Sigmoid colon (tissue), 7 donors: ENCODE measurements around the gene HES6. TPM values are rescaled to one million over a fixed set of nuclear protein-coding genes. Genes with fewer than 3 reads are reported as not detected.

ENCODE experiments used
- DNase-seq: peaks from one replicate; pipeline ENCODE4 v3.0.0-alpha.2; 2019
- H3K27ac ChIP-seq, 4 donors: fragments of 200-600 bp; sonication (generic); one replicate each; pipeline ENCODE4 v1.5.1; 2016 to 2019; ENCODE audit warnings: mild to moderate bottlenecking in 1 of 4
- H3K27me3 ChIP-seq, 3 donors: fragments of 200-600 bp; sonication (generic); one replicate each; pipeline ENCODE4 v1.5.1; 2019; ENCODE audit warnings: mild to moderate bottlenecking in 1 of 3
- H3K36me3 ChIP-seq, 4 donors: fragments of 200-600 bp; sonication (generic); one replicate each; pipeline ENCODE4 v1.5.1; 2016 to 2019
- H3K4me1 ChIP-seq, 4 donors: fragments of 200-600 bp; sonication (generic); one replicate each; pipeline ENCODE4 v1.5.1; 2017 to 2019
- H3K4me3 ChIP-seq, 4 donors: fragments of 200-600 bp; sonication (generic); one replicate each; pipeline ENCODE4 v1.5.1; 2017 to 2019; ENCODE audit warnings: mild to moderate bottlenecking in 2 of 4, moderate library complexity in 1 of 4
- H3K9me3 ChIP-seq, 4 donors: fragments of 200-600 bp in 3 of 4; sonication (generic) in 3 of 4; one replicate each; pipeline versions ENCODE4 v1.5.1 to v1.6.1; 2013 to 2019
- EP300 ChIP-seq, 4 donors: sonication (generic); formaldehyde crosslinking; IDR thresholded peaks; one replicate each; pipeline ENCODE4 v1.6.1; 2017; ENCODE audit warnings: antibody characterized with exemption in 4 of 4
- POLR2A ChIP-seq, 2 donors: fragments of 450-650 bp; IDR thresholded peaks; one replicate each; pipeline ENCODE4 v1.6.1; 2016; ENCODE audit warnings: antibody characterized with exemption in 2 of 2, mild to moderate bottlenecking in 2 of 2, moderate library complexity in 2 of 2
- POLR2AphosphoS5 ChIP-seq, 4 donors: sonication (generic); formaldehyde crosslinking; IDR thresholded peaks; one replicate each; pipeline ENCODE4 v1.6.1; 2017; ENCODE audit warnings: antibody characterized with exemption in 4 of 4
- WGBS, 2 donors: extraction: QIAGEN DNeasy Blood & Tissue Kit; methylation state at CpG; one replicate each; pipeline ENCODE4 v1.1.7; 2013; 5-methylcytosine and 5-hydroxymethylcytosine counted together
- intact Hi-C: fragments of 100-400 bp; cut with DNase I; formaldehyde crosslinking; loops from one replicate; pipeline ENCODE4 v1.15.1; 2023
- polyA plus RNA-seq, 3 donors: library from polyadenylated mRNA; stranded (reverse); fragments of 200-250 nt; gene quantifications; one replicate each; pipeline ENCODE4 v1.2.3, GENCODE V29; 2013
- total RNA-seq, 4 donors: library from RNA; depleted of rRNA; stranded (reverse); fragments of >200 nt; gene quantifications; one replicate each; pipeline ENCODE4 v1.1.0, GENCODE V29; 2016
- TF ChIP-seq, protein P1 (sequence below), 4 experiments: fragments of 450-650 bp in 3 of 4; fragments of 200-600 bp in 1 of 4; IDR thresholded peaks; one replicate each; pipeline ENCODE4 v1.5.1; 2016 to 2019; ENCODE audit warnings: antibody characterized with exemption in 4 of 4, mild to moderate bottlenecking in 3 of 4, moderate library complexity in 2 of 4
- donor health status: healthy with polysubstance abuse.
- donor health status: Bipolar disorder and iron deficiency.
- donor health status: healthy.

The HES6 gene
- total and polyA plus RNA-seq, 7 donors: 13.2 to 59.2 (median 27.3) TPM

DNA sequence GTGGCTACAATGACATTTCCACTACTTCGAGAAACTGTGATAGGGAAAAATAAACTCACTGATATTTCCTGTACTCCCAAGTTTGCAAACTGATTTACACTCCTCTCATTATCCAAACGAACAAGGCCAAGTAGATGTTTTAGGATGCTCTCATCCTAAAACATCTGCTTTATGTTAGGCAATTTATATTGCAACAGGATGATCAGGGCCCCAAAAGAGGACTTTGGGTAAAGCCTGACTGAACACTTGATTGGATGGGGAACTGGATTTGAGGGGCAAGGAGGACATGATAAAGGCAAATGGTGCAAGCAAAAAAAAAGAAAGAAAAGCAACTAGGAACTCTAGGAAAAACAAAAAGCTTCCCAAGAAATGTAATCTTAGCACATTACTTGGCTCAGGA is 2.1 kb upstream of the HES6 start:
- peaks cover 0 to 48% (median 43%) of the 10 kb centered on the region in 4 donors for H3K4me1 ChIP-seq
- 63 to 73% methylated on average over 2 of the region's 2 CpGs for WGBS, 2 donors
- H3K27ac ChIP-seq: peak overlapping the region in 3 of 4 donors; percentile 58 to 83 (median 77)
- no peaks in the 10 kb centered on the region for H3K9me3 ChIP-seq
- no peaks in the 10 kb centered on the region for H3K27me3 ChIP-seq
- intact Hi-C loops: no loop called here
- no peak for DNase-seq
- no peak overlapping the region for H3K4me3 ChIP-seq
- peaks cover 0 to 21% (median 9%) of the 10 kb centered on the region in 4 donors for H3K36me3 ChIP-seq
- TF ChIP-seq, protein P1, sequence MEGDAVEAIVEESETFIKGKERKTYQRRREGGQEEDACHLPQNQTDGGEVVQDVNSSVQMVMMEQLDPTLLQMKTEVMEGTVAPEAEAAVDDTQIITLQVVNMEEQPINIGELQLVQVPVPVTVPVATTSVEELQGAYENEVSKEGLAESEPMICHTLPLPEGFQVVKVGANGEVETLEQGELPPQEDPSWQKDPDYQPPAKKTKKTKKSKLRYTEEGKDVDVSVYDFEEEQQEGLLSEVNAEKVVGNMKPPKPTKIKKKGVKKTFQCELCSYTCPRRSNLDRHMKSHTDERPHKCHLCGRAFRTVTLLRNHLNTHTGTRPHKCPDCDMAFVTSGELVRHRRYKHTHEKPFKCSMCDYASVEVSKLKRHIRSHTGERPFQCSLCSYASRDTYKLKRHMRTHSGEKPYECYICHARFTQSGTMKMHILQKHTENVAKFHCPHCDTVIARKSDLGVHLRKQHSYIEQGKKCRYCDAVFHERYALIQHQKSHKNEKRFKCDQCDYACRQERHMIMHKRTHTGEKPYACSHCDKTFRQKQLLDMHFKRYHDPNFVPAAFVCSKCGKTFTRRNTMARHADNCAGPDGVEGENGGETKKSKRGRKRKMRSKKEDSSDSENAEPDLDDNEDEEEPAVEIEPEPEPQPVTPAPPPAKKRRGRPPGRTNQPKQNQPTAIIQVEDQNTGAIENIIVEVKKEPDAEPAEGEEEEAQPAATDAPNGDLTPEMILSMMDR (IDR thresholded peaks at IDR 0.05): no peak
- TF ChIP-seq EP300 (IDR thresholded peaks at IDR 0.05) (no peak), POLR2A (IDR thresholded peaks at IDR 0.05) (no peak), POLR2AphosphoS5 (IDR thresholded peaks at IDR 0.05) (no peak)

DNA sequence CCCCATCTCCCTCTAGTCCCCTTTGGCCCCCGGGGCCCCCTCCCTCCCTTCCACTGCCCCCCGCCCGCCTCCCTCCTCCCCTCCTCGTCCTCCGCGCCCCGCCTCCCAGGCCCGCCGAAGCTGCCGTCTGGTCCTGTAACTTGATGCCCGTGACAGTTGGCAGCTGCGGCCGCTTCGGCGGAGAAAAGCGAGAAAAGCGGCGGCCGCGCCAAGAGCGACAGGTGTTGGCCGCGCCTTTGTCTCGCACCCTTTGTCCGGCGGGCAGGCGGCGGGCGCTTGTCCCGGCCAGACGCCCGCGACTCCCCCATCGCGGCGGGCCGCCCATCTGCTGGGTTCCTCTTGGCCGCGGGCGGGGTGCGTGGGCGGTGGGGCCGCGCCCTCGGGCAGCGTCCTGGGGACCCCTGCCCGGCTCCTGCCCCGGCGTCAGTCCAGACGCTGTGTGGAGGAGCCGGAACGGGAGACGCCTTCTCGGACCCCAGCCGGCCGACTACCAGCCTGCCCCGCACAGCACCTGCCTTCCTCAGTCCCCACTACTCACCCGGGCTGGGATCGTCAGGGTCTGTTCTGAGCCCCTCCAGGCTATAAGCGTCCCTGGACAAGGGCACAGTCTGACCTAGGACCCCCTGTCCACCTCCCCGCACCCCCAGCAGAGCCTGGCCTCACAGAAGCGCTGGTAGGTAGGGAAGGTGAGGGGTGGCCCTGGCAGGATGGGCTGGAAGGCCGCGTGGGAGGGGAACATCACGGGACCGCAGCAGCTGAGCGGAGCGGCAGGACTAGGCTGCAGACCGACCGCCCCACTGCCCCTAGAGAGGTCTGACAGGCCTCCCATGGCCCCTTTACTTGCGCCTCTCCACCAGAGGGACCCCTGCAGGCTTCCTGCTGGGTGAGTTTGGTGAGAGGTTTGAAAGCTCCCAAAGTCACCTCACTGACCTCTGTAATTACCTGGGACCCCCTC is 1.2 kb upstream of the HES6 start:
- Histone ChIP-seq H3K4me1 (peaks cover 0 to 48% (median 43%) of the 10 kb centered on the region in 4 donors), H3K36me3 (peaks cover 0 to 12% (median 7%) of the 10 kb centered on the region in 4 donors), H3K27ac (peak overlapping the region in 3 of 4 donors; percentile 58 to 83 (median 77)), H3K27me3 (no peaks in the 10 kb centered on the region), H3K4me3 (peak overlapping the region; percentile 10 to 76 (median 74)), H3K9me3 (no peaks in the 10 kb centered on the region)
- WGBS, 2 donors: 13 to 15% methylated on average over 71 of the region's 71 CpGs
- intact Hi-C loops: no loop called here
- peak; percentile 78 for DNase-seq
- TF ChIP-seq POLR2AphosphoS5 (IDR thresholded peaks at IDR 0.05) (no peak), POLR2A (IDR thresholded peaks at IDR 0.05) (no peak)

DNA sequence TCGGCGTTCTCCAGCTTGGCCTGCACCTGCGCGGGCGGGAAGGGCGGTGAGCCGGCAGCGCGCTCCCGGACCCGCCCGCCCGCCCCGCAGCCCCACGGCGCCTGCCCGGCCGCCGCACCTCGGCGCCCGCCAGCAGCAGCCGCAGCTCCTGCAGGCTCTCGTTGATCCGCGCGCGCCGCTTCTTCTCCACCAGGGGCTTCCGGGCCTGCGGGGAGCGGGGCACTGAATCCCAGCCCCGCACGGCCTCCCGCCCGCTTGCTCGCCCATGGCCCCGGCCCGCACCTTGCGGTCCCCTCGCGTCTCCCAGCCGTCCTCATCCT is 335 bp downstream of the HES6 start:
- Histone ChIP-seq H3K4me1 (peaks cover 0 to 51% (median 43%) of the 10 kb centered on the region in 4 donors), H3K4me3 (peak overlapping the region; percentile 49 to 76 (median 74)), H3K9me3 (no peaks in the 10 kb centered on the region), H3K27ac (peak overlapping the region; percentile 81 to 89 (median 84)), H3K27me3 (no peaks in the 10 kb centered on the region), H3K36me3 (no peaks in the 10 kb centered on the region)
- 1% methylated on average over 43 of the region's 43 CpGs for whole genome bisulfite sequencing, 2 donors
- intact Hi-C loops: loop anchor here (2.0 kb wide), 1 partner anchor 37 kb away; the partner anchor contains the start of gene ILKAP
- peak; percentile 70 for DNase-seq
- TF ChIP-seq POLR2A (IDR thresholded peaks at IDR 0.05) (no peak), POLR2AphosphoS5 (IDR thresholded peaks at IDR 0.05) (no peak), EP300 (IDR thresholded peaks at IDR 0.05) (no peak)
- TF ChIP-seq, protein P1 (IDR thresholded peaks at IDR 0.05): no peak

DNA sequence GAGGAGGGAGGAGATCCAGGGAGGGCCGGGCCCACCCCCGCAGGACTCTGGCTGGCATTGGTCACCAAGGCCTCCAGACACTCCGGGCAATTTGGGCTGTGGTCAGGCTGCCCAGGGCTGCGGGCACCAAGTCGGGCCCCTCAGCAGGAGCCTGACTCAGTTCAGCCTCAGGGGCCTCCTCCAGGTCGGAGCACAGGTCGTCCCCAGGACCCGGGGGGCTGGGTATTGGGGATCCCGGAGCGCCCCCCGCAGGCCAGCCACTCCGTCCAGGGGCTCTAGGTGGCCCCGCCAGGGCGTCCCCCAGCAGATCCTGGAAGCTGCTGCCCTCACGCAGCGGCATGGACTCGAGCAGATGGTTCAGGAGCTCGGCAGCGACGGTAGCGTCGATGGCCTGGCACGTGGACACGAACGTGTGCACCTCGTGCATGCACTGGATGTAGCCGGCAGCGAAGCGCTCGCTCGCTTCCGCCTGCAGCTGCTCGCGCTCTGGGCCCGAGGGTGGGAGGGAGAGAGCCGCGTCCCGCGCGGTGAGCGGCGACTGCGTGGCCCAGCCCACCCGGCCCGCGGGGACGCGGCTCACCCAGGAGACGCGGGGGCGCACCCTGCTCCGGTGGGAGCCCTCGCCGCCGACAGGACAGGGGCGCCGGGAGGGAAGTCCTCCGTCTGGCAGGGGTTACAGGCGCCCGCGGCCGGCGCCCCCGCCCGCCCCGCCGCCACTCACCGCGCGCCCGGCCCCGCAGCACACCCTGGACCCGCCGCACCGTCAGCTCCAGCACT is 884 bp downstream of the HES6 start:
- Histone ChIP-seq H3K36me3 (no peaks in the 10 kb centered on the region), H3K4me3 (peak overlapping the region in 3 of 4 donors; percentile 73 to 76 (median 74)), H3K9me3 (no peaks in the 10 kb centered on the region), H3K27me3 (no peaks in the 10 kb centered on the region), H3K27ac (peak overlapping the region in 3 of 4 donors; percentile 83 to 89 (median 84)), H3K4me1 (peaks cover 0 to 55% (median 43%) of the 10 kb centered on the region in 4 donors)
- 20 to 24% methylated on average over 75 of the region's 75 CpGs for WGBS, 2 donors
- DNase-seq: peak; percentile 72
- TF ChIP-seq, protein P1 (IDR thresholded peaks at IDR 0.05): no peak
- peak in 1 of 4 donors; percentile 49 for TF ChIP-seq POLR2AphosphoS5 (IDR thresholded peaks at IDR 0.05)
- no peak for TF ChIP-seq EP300 (IDR thresholded peaks at IDR 0.05)
- intact Hi-C loops: loop anchor here (2.0 kb wide), 1 partner anchor 36 kb away; the partner anchor contains the start of gene ILKAP
